OCI-LY1 (cell line): ENCODE measurements around the gene ANKH.

ENCODE experiments used
- H2AFZ ChIP-seq: fragments of 200-600 bp; sonication (generic), shearing (Covaris generic); 2 replicates; pipeline ENCODE4 v1.6.0; 2014; ENCODE audit warnings: antibody characterized with exemption, mild to moderate bottlenecking, low read length
- H3F3A ChIP-seq: fragments of 200-600 bp; sonication (generic), shearing (Covaris generic); 2 replicates; pipeline ENCODE4 v1.6.0; 2014; ENCODE audit warnings: mild to moderate bottlenecking, antibody characterized with exemption, low read length, moderate library complexity; ENCODE audit not compliant: insufficient read depth
- H3K27ac ChIP-seq: fragments of 200-600 bp; sonication (generic); 2 replicates; pipeline ENCODE4 v1.5.1; 2014; ENCODE audit warnings: low read length, mixed run types, mild to moderate bottlenecking, low read depth; ENCODE audit not compliant: poor library complexity, severe bottlenecking
- H3K27me3 ChIP-seq: fragments of 200-600 bp; sonication (generic); 2 replicates; pipeline ENCODE4 v1.6.0; 2014; ENCODE audit warnings: antibody characterized with exemption, mild to moderate bottlenecking, low read length, moderate library complexity; ENCODE audit not compliant: insufficient read depth
- H3K36me3 ChIP-seq: fragments of 200-600 bp; sonication (generic); 2 replicates; pipeline ENCODE4 v1.6.1; 2014; ENCODE audit warnings: mild to moderate bottlenecking, antibody characterized with exemption, low read length, moderate library complexity, mixed read lengths; ENCODE audit not compliant: insufficient read depth
- H3K4me1 ChIP-seq: fragments of 200-600 bp; sonication (generic); 2 replicates; pipeline ENCODE4 v1.5.1; 2014; ENCODE audit warnings: mild to moderate bottlenecking, low read length, moderate library complexity; ENCODE audit not compliant: insufficient read depth, severe bottlenecking
- H3K4me2 ChIP-seq: fragments of 200-600 bp; sonication (generic), shearing (Covaris generic); 2 replicates; pipeline ENCODE4 v1.6.1; 2014; ENCODE audit warnings: low read length
- H3K4me3 ChIP-seq: fragments of 200-600 bp; sonication (generic); 2 replicates; pipeline ENCODE4 v1.5.1; 2014; ENCODE audit warnings: low read length, low read depth, mild to moderate bottlenecking, mixed read lengths; ENCODE audit not compliant: poor library complexity, severe bottlenecking
- H3K79me2 ChIP-seq: fragments of 200-600 bp; shearing (Covaris generic); 2 replicates; pipeline ENCODE4 v1.6.1; 2016; ENCODE audit warnings: mixed run types, low read length, mixed read lengths; ENCODE audit not compliant: insufficient read depth
- H3K9ac ChIP-seq: fragments of 200-600 bp; sonication (generic), shearing (Covaris generic); 2 replicates; pipeline ENCODE4 v1.6.1; 2014; ENCODE audit warnings: mild to moderate bottlenecking, low read length, mixed read lengths
- H3K9me2 ChIP-seq: fragments of 200-600 bp; sonication (generic), shearing (Covaris generic); 2 replicates; pipeline ENCODE4 v1.6.1; 2014; ENCODE audit warnings: low read depth, mild to moderate bottlenecking, low read length, mixed read lengths
- H3K9me3 ChIP-seq: fragments of 200-600 bp; shearing (Covaris generic); 2 replicates; pipeline ENCODE4 v1.6.1; 2014; ENCODE audit warnings: low read length, mixed read lengths
- H4K20me1 ChIP-seq: fragments of 200-600 bp; sonication (generic), shearing (Covaris generic); 2 replicates; pipeline ENCODE4 v1.6.0; 2016; ENCODE audit warnings: mild to moderate bottlenecking, low read length; ENCODE audit not compliant: insufficient read depth
- EZH2 ChIP-seq: fragments of 200-600 bp; sonication (generic), shearing (Covaris generic); IDR thresholded peaks from 2 replicates; pipeline ENCODE4 v1.8.0; 2017; ENCODE audit warnings: borderline replicate concordance, mixed run types, mild to moderate bottlenecking, antibody characterized with exemption, low read length, moderate library complexity, mixed read lengths
- TF ChIP-seq, protein P1 (sequence below): fragments of 200-600 bp; sonication (generic), shearing (Covaris generic); IDR thresholded peaks from 2 replicates; pipeline ENCODE4 v1.5.1; 2017; ENCODE audit warnings: mild to moderate bottlenecking, antibody characterized with exemption, low read length, moderate library complexity, mixed read lengths

ANKH gene

GRCh38 chr5:14708551-14708950 lies 163.0 kb downstream of the ANKH start:
- H3F3A ChIP-seq, result no peaks in the 10 kb centered on the region
- no peaks in the 10 kb centered on the region for H3K9me3 ChIP-seq
- no peaks in the 10 kb centered on the region for H3K9me2 ChIP-seq
- peaks cover 19% of the 10 kb centered on the region for H3K4me1 ChIP-seq
- H4K20me1 ChIP-seq, result no peaks in the 10 kb centered on the region
- H3K79me2 ChIP-seq, result no peaks in the 10 kb centered on the region
- no peak overlapping the region for H3K9ac ChIP-seq
- peaks cover 88% of the 10 kb centered on the region for H3K36me3 ChIP-seq
- no peak overlapping the region for H3K4me2 ChIP-seq
- no peak overlapping the region for H3K4me3 ChIP-seq
- no peak overlapping the region for H2AFZ ChIP-seq
- TF ChIP-seq, protein P1, sequence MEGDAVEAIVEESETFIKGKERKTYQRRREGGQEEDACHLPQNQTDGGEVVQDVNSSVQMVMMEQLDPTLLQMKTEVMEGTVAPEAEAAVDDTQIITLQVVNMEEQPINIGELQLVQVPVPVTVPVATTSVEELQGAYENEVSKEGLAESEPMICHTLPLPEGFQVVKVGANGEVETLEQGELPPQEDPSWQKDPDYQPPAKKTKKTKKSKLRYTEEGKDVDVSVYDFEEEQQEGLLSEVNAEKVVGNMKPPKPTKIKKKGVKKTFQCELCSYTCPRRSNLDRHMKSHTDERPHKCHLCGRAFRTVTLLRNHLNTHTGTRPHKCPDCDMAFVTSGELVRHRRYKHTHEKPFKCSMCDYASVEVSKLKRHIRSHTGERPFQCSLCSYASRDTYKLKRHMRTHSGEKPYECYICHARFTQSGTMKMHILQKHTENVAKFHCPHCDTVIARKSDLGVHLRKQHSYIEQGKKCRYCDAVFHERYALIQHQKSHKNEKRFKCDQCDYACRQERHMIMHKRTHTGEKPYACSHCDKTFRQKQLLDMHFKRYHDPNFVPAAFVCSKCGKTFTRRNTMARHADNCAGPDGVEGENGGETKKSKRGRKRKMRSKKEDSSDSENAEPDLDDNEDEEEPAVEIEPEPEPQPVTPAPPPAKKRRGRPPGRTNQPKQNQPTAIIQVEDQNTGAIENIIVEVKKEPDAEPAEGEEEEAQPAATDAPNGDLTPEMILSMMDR, result no peak
- TF ChIP-seq EZH2, result no peak
- H3K27me3 ChIP-seq, result no peaks in the 10 kb centered on the region
- H3K27ac ChIP-seq, result no peak overlapping the region

DNA sequence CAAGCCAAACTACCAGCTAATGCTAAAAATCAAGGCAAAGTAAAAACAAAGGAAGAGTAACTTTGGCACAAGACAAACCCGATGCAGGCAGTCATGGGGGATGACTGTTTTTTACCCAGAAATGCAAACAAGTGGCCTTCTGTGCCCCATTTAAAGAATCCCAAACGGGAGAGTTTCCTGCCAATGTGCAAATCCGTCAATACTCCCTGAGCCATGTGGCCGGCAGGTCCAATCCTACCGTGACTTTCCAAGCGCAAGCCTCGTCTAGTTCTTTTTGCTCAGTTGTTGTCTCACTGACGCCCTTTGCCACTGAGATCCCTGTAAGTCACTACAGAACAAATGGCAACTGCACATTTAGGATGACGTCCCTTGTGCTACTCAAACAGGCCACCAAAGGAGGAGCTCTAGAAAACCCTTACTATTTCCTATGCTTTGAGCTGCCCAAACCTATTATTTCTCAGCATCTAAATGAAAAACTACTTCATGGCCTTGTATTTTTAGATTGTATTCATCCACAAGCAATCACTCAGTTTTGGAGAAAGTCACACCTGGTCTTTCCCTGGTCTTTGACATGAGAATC lies 163.7 kb downstream of the ANKH start:
- Histone ChIP-seq H4K20me1 (no peaks in the 10 kb centered on the region), H3K4me3 (no peak overlapping the region), H3K27me3 (no peaks in the 10 kb centered on the region), H3K9ac (no peak overlapping the region), H3K9me2 (no peaks in the 10 kb centered on the region), H3K9me3 (no peaks in the 10 kb centered on the region), H3K79me2 (no peaks in the 10 kb centered on the region), H3F3A (no peaks in the 10 kb centered on the region), H3K4me2 (no peak overlapping the region), H3K4me1 (peaks cover 19% of the 10 kb centered on the region), H3K27ac (no peak overlapping the region), H2AFZ (no peak overlapping the region), H3K36me3 (peaks cover 81% of the 10 kb centered on the region)
- no peak for TF ChIP-seq EZH2
- TF ChIP-seq, protein P1, result no peak

- Histone ChIP-seq H4K20me1 (no peaks in the 10 kb centered on the region), H3K4me1 (peaks cover 19% of the 10 kb centered on the region), H3K9me3 (no peaks in the 10 kb centered on the region), H3K27ac (peak overlapping the region; percentile 73), H3K27me3 (no peaks in the 10 kb centered on the region), H3K9me2 (no peaks in the 10 kb centered on the region), H3F3A (no peaks in the 10 kb centered on the region), H3K79me2 (no peaks in the 10 kb centered on the region), H3K36me3 (peaks cover 69% of the 10 kb centered on the region), H3K9ac (peak overlapping the region; percentile 6), H3K4me2 (no peak overlapping the region; the same call in 1 of the 2 replicates), H3K4me3 (no peak overlapping the region), H2AFZ (no peak overlapping the region)
- no peak for TF ChIP-seq EZH2
- TF ChIP-seq, protein P1, result no peak
Measured at GRCh38 chr5:14706615-14707021, 165.0 kb downstream of the ANKH start.
